Tibial nerve (tissue), 4 donors: Measurements from ENCODE around the gene SLC22A1. TPM values are rescaled to one million over a fixed set of nuclear protein-coding genes. Genes with fewer than 3 reads are reported as not detected.
"Not testable (repeated sequence)": the region's sequence is repeated elsewhere in the genome, so short reads cannot be mapped to it uniquely, and the experiment has no call there.

ENCODE experiments used
- DNase-seq, 2 donors: peaks; one replicate each; pipeline ENCODE4 v3.0.0-alpha.2; 2019; ENCODE audit warnings: low spot score in 2 of 2
- H3K27ac ChIP-seq, 4 donors: fragments of 200-600 bp; sonication (generic) in 3 of 4; one replicate each; pipeline ENCODE4 v1.5.1; 2017 to 2019; ENCODE audit warnings: mild to moderate bottlenecking in 1 of 4
- H3K27me3 ChIP-seq, 2 donors: fragments of 200-600 bp; sonication (generic) in 1 of 2; one replicate each; pipeline versions ENCODE4 v1.5.1 to v1.6.0; 2017 to 2019
- H3K36me3 ChIP-seq, 3 donors: fragments of 200-600 bp; sonication (generic); one replicate each; pipeline ENCODE4 v1.5.1; 2018 to 2019
- H3K4me1 ChIP-seq, 4 donors: fragments of 200-600 bp; sonication (generic) in 3 of 4; one replicate each; pipeline ENCODE4 v1.5.1; 2017 to 2019
- H3K4me3 ChIP-seq, 4 donors: fragments of 200-600 bp; sonication (generic) in 3 of 4; one replicate each; pipeline ENCODE4 v1.5.1; 2017 to 2019; ENCODE audit warnings: mild to moderate bottlenecking in 1 of 4, moderate library complexity in 1 of 4
- H3K9me3 ChIP-seq, 4 donors: fragments of 200-600 bp; sonication (generic) in 3 of 4; one replicate each; pipeline ENCODE4 v1.5.1; 2017 to 2019
- EP300 ChIP-seq, 2 donors: sonication (generic); formaldehyde crosslinking; IDR thresholded peaks; one replicate each; pipeline ENCODE4 v1.6.1; 2017; ENCODE audit warnings: antibody characterized with exemption in 2 of 2, mild to moderate bottlenecking in 1 of 2
- POLR2A ChIP-seq, 2 donors: fragments of 450-650 bp; IDR thresholded peaks; one replicate each; pipeline ENCODE4 v1.6.1; 2017; ENCODE audit warnings: antibody characterized with exemption in 2 of 2, mild to moderate bottlenecking in 2 of 2, moderate library complexity in 2 of 2
- WGBS, 2 donors: methylation state at CpG; one replicate each; pipeline ENCODE4 v1.1.5; 2018; 5-methylcytosine and 5-hydroxymethylcytosine counted together
- total RNA-seq, 4 donors: library from RNA; depleted of rRNA; stranded (reverse); fragments of >200 nt; gene quantifications; one replicate each; pipeline ENCODE4 v1.1.0, GENCODE V29; 2016
- TF ChIP-seq, protein P1 (sequence below), 5 experiments: fragments of 200-600 bp in 3 of 5; fragments of 450-650 bp in 2 of 5; sonication (generic) in 3 of 5; IDR thresholded peaks; one replicate each; pipeline ENCODE4 v1.5.1; 2016 to 2019; ENCODE audit warnings: antibody characterized with exemption in 5 of 5, mild to moderate bottlenecking in 3 of 5, moderate library complexity in 2 of 5

Gene SLC22A1
- total RNA-seq, 4 donors from 2014 or later = 1.3 to 5.5 (median 2.3) TPM

DNA sequence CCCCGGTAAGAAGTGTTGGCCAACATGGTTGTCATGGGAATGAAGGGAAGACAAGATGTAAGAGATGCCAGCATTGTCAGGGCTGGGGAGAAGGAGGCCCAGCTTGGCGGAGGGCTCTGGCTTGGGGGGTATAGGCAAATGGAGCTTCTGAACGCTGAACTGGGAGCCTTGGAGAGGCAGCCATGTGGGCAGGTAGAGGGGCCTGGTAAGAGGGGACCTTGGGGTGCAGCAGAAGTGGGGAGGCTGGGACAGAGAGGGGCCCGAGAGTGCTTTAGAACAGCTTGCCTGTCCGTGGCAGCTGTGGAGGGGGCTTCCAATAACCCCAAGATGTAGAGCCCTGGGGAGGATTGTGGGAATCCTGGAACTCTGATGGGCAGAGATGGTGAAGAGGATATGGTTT is 3.0 kb downstream of the SLC22A1 start:
- 95 to 97% methylated on average over 5 of the region's 5 CpGs for WGBS, 2 donors
- H3K9me3 ChIP-seq = no peaks in the 10 kb centered on the region
- H3K36me3 ChIP-seq = no peaks in the 10 kb centered on the region
- peaks cover 0 to 21% (median 0%) of the 10 kb centered on the region in 4 donors for H3K4me1 ChIP-seq
- no peak overlapping the region for H3K4me3 ChIP-seq
- H3K27me3 ChIP-seq = no peaks in the 10 kb centered on the region
- TF ChIP-seq POLR2A (IDR thresholded peaks at IDR 0.05) = no peak
- TF ChIP-seq, protein P1, sequence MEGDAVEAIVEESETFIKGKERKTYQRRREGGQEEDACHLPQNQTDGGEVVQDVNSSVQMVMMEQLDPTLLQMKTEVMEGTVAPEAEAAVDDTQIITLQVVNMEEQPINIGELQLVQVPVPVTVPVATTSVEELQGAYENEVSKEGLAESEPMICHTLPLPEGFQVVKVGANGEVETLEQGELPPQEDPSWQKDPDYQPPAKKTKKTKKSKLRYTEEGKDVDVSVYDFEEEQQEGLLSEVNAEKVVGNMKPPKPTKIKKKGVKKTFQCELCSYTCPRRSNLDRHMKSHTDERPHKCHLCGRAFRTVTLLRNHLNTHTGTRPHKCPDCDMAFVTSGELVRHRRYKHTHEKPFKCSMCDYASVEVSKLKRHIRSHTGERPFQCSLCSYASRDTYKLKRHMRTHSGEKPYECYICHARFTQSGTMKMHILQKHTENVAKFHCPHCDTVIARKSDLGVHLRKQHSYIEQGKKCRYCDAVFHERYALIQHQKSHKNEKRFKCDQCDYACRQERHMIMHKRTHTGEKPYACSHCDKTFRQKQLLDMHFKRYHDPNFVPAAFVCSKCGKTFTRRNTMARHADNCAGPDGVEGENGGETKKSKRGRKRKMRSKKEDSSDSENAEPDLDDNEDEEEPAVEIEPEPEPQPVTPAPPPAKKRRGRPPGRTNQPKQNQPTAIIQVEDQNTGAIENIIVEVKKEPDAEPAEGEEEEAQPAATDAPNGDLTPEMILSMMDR (IDR thresholded peaks at IDR 0.05) = no peak
- H3K27ac ChIP-seq = no peak overlapping the region
- no peak for DNase-seq

DNA sequence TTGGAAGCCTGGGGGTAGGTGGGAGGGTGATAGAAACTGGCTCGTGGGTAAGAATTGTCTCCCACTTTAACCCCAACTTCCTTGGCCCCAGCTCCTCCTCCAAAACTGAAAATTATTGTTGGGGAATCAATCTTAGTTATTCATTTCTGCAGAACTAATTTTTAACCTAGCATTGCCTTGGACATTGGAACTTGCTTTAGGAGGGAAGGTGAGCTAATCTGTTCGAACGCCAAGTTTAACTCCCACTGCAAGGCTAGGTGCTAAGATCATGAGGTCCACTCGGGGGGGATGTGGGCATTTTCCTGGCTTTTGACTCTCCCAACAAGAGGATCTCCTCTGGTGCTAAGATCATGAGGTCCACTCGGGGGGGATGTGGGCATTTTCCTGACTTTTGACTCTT is 3.5 kb downstream of the SLC22A1 start:
- not testable (repeated sequence) for H3K27me3 ChIP-seq, H3K36me3 ChIP-seq, H3K27ac ChIP-seq, H3K4me3 ChIP-seq, H3K9me3 ChIP-seq, DNase-seq
- WGBS, 2 donors = 89 to 98% methylated on average over 5 of the region's 5 CpGs
- H3K4me1 ChIP-seq = peaks cover 0 to 21% (median 0%) of the 10 kb centered on the region in 4 donors

DNA sequence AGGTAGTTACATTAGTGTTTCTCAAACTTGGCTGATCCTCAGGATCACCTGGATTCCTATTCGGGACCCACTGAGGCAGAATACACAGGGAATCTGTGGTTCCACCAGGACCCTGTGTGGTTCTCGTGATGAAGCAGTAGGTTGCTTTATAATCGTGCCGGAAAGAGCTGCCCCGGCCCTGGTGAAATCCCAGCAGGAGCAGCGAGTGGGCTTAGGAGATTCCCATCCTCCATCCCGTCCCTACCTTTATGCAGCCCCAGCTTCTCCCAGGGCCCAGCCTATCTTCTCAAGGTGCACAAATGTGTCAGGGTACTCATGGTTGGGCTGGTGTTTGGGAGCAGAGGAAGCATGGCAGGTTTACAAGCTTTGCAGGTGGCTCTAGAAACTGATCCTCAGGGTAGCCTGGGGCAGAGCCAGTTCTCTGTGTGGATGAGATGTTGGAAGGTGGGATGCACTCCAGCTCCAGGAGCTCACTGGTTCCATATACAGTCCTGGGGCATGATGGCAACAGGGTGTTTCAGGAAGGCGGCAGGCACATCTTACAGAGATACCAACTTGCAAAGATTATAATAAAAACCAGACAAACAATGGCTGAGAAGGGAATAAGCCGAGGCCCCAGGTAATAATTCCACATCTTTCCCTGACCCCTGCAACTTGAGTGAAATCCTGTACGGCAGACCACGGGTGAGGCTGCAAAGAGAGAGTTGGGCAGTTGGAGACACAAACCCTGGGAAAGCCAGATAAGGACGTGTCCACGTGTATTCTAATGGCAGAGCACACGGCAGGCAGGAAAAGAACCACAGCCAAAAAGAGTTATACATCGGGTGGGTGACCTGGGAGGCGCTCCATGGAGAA is 5.9 kb downstream of the SLC22A1 start:
- DNase-seq = no peak
- TF ChIP-seq, protein P1 (IDR thresholded peaks at IDR 0.05) = no peak
- TF ChIP-seq EP300 (IDR thresholded peaks at IDR 0.05) (no peak), POLR2A (IDR thresholded peaks at IDR 0.05) (no peak)
- Histone ChIP-seq H3K36me3 (no peaks in the 10 kb centered on the region), H3K4me3 (no peak overlapping the region), H3K4me1 (peaks cover 0 to 8% (median 0%) of the 10 kb centered on the region in 4 donors), H3K9me3 (no peaks in the 10 kb centered on the region), H3K27me3 (no peaks in the 10 kb centered on the region), H3K27ac (no peak overlapping the region)
- WGBS, 2 donors = 92 to 96% methylated on average over 16 of the region's 16 CpGs

DNA sequence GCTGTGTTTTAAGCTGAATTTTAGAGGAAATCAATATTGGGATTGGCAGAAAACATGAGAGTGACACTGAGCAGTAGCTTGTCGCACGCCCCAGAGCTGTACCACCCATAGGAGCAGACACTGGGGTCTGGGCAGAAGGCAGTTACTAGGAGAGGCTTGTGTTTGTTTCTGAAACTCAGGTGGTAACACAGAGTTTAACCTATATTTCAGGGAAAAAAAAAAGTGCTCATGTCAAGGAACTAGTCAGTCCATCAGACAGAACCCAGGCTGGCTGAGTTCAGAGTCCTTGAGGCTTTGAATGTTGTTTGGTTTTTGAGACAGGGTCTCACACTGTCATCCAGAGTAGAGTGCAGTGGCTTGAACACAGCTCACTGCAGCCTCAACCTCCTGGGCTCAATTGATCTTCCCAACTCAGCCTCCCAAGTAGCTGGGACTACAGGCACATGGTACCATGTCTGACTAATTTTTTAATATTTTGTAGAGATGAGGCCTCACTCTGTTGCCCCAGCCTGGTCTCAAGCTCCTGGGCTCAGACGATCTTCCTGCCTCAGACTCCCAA is 6.6 kb downstream of the SLC22A1 start:
- no peak for DNase-seq
- Histone ChIP-seq H3K4me1 (peaks cover 0 to 8% (median 0%) of the 10 kb centered on the region in 4 donors), H3K27me3 (no peaks in the 10 kb centered on the region), H3K36me3 (no peaks in the 10 kb centered on the region), H3K27ac (no peak overlapping the region), H3K9me3 (no peaks in the 10 kb centered on the region), H3K4me3 (no peak overlapping the region)
- WGBS, 2 donors = 92% methylated on average over 3 of the region's 3 CpGs
- TF ChIP-seq, protein P1 (IDR thresholded peaks at IDR 0.05) = no peak

DNA sequence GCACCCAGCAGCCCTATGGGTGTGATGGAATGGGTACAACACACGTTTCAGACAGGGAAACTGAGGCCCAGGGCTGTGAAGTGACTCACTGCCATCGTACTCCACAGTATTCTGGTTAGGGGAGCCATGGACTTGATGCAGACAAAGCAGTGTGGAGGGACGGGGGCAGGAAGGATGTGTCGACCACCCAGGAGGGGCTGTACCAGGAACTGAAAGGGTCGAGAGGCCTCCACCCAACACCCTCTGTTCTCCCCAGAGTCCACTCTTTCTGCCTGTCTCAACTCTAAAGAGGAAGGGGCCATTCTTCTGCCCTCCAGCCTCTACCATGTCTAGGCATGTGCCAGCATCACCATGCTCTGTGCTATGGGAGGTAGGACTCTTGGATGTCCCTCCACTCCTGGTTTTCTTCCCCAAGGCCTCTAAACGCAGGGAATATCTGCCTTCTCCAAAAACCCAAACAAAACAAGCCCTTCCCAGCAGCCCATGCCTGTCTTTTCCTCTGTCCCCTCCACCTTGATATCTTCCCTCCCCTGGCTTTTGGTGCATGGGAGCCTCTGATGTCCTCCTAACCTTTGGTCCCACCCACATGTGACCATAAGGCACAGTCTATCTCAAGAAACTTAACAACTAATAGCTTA is 7.4 kb downstream of the SLC22A1 start:
- no peak overlapping the region for H3K27ac ChIP-seq
- no peak for DNase-seq
- H3K4me1 ChIP-seq = peaks cover 0 to 8% (median 0%) of the 10 kb centered on the region in 4 donors
- H3K27me3 ChIP-seq = no peaks in the 10 kb centered on the region
- TF ChIP-seq, protein P1 (IDR thresholded peaks at IDR 0.05) = no peak
- TF ChIP-seq EP300 (IDR thresholded peaks at IDR 0.05) = no peak
- no peak for TF ChIP-seq POLR2A (IDR thresholded peaks at IDR 0.05)
- no peak overlapping the region for H3K4me3 ChIP-seq
- H3K9me3 ChIP-seq = no peaks in the 10 kb centered on the region
- WGBS, 2 donors = 79 to 83% methylated on average over 6 of the region's 6 CpGs
- peaks cover 0 to 3% (median 0%) of the 10 kb centered on the region in 3 donors for H3K36me3 ChIP-seq
